ENCODE data around the gene SRGN. TPM values are rescaled to one million over a fixed set of nuclear protein-coding genes. Genes with fewer than 3 reads are reported as not detected.

Gene SRGN
- polyA plus RNA-seq, 1 experiment, result 83.5 TPM

DNA sequence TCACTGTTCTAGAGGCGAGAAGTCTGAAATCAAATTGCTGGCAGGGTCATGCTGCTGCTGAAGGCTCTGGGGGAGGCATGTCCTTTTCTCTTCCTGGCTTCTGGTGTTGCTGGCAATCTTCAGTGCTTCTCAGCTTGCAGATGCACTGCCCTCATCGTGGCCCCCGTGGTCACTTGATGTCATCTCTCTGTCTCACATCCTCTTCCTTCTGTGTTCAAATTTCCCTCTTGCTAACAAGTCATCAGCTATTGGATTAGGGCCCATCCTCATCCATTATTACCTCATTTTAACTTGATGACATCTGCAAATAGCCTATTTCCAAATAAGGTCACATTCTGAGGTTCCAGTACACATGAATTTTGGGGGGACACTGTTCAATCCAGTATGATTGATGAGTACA lies 36.6 kb upstream of the SRGN start:
- CTCF ChIA-PET, result interaction anchor here (1.0 to 2.2 kb wide), 2 partner anchors 8 to 43 kb away, joined by 3 to 4 read pairs; no protein-coding TSS in a partner anchor
- Histone ChIP-seq H3K4me3 (ENCODE audit: low read depth, low read length) (no peak overlapping the region), H3K27me3 (ENCODE audit: control insufficient read depth, insufficient read depth, low read length) (no peaks in the 10 kb centered on the region), H3K36me3 (ENCODE audit: control insufficient read depth, insufficient read depth, low read length) (no peaks in the 10 kb centered on the region)
- TF ChIP-seq, protein P1, sequence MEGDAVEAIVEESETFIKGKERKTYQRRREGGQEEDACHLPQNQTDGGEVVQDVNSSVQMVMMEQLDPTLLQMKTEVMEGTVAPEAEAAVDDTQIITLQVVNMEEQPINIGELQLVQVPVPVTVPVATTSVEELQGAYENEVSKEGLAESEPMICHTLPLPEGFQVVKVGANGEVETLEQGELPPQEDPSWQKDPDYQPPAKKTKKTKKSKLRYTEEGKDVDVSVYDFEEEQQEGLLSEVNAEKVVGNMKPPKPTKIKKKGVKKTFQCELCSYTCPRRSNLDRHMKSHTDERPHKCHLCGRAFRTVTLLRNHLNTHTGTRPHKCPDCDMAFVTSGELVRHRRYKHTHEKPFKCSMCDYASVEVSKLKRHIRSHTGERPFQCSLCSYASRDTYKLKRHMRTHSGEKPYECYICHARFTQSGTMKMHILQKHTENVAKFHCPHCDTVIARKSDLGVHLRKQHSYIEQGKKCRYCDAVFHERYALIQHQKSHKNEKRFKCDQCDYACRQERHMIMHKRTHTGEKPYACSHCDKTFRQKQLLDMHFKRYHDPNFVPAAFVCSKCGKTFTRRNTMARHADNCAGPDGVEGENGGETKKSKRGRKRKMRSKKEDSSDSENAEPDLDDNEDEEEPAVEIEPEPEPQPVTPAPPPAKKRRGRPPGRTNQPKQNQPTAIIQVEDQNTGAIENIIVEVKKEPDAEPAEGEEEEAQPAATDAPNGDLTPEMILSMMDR (IDR thresholded peaks at IDR 0.05; ENCODE audit: insufficient read depth, low read depth, low read length), result no peak
- DNase-seq (ENCODE audit: low read depth), result no peak
- POLR2A ChIA-PET, result no interaction called here

DNA sequence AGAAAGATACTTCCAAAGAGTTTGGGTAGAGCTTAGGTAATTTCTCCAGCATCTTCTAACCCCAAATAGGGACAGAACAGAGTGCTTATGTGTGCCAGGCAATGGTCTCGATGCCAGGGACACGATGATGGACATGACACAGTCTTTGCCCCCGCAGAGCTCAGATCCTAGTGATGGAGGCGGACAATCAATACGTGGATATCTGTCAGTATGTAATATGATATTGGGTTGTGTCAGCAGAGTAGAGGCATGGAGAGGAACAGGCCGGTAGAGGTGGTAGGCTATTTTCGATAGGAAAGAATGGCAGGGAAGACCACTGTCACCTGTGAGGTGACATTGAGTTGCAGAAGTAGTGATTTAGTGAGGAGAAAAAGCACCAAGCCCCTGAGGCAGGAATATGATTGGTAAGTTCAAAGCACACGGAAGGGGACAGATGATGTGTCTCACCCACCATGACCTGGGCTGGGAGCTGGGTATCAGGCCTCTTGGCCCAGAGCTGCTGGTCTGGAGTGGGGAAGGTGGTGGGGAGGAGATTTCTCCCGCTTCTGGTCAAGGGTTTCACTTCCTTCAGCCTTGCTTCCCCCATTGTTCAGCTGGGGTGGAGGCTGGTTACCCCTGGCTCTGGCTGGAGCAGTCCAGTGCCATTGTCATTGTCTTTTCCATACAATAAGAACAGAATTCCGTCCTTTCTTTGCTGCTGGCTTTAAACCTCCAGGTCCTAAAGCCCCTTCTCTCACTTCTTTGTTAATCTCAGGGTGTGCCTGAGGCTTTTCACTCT lies 36.0 kb upstream of the SRGN start:
- H3K27me3 ChIP-seq (ENCODE audit: control insufficient read depth, insufficient read depth, low read length), result no peaks in the 10 kb centered on the region
- no peak overlapping the region for H3K4me3 ChIP-seq (ENCODE audit: low read depth, low read length)
- DNase-seq (ENCODE audit: low read depth), result no peak
- TF ChIP-seq, protein P1 (IDR thresholded peaks at IDR 0.05; ENCODE audit: insufficient read depth, low read depth, low read length), result no peak
- no peaks in the 10 kb centered on the region for H3K36me3 ChIP-seq (ENCODE audit: control insufficient read depth, insufficient read depth, low read length)
- POLR2A ChIA-PET, result no interaction called here
- CTCF ChIA-PET, result interaction anchor here (1.0 kb wide), 1 partner anchor 8 kb away, joined by 3 read pairs; no protein-coding TSS in a partner anchor

GRCh38 chr10:69052736-69053135 lies 35.2 kb upstream of the SRGN start:
- no peaks in the 10 kb centered on the region for H3K27me3 ChIP-seq (ENCODE audit: control insufficient read depth, insufficient read depth, low read length)
- no peaks in the 10 kb centered on the region for H3K36me3 ChIP-seq (ENCODE audit: control insufficient read depth, insufficient read depth, low read length)
- DNase-seq (ENCODE audit: low read depth), result no peak
- ChIA-PET CTCF (no interaction called here), POLR2A (no interaction called here)
- H3K4me3 ChIP-seq (ENCODE audit: low read depth, low read length), result no peak overlapping the region
- TF ChIP-seq, protein P1 (IDR thresholded peaks at IDR 0.05; ENCODE audit: insufficient read depth, low read depth, low read length), result no peak

DNA sequence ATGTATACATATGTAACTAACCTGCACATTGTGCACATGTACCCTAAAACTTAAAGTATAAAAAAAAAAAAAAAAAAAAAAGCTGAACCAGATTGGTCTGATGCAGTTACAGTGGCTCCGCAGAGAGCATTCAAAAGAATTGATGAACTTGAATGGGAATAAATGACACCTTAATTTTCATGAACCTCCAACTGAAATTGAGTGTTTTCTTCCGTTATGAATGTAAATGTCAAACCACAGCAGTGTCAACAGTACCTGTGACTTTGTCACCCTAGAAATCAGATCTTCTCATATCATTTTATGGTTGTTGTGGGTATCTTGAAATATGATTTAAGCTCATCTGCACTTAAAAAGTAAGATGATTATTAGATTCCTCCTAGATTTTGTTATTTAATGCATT lies 32.7 kb upstream of the SRGN start:
- DNase-seq (ENCODE audit: low read depth), result no peak
- H3K4me3 ChIP-seq (ENCODE audit: low read depth, low read length), result no peak overlapping the region
- H3K36me3 ChIP-seq (ENCODE audit: control insufficient read depth, insufficient read depth, low read length), result no peaks in the 10 kb centered on the region
- CTCF ChIA-PET, result interaction anchor here (1.5 kb wide), 1 partner anchor 7 kb away, joined by 5 read pairs; no protein-coding TSS in a partner anchor
- H3K27me3 ChIP-seq (ENCODE audit: control insufficient read depth, insufficient read depth, low read length), result no peaks in the 10 kb centered on the region
- POLR2A ChIA-PET, result no interaction called here
- TF ChIP-seq, protein P1 (IDR thresholded peaks at IDR 0.05; ENCODE audit: insufficient read depth, low read depth, low read length), result no peak

GRCh38 chr10:69056129-69056528 lies 31.8 kb upstream of the SRGN start:
- ChIA-PET POLR2A (no interaction called here), CTCF (interaction anchor here (1.5 kb wide), 1 partner anchor 8 kb away, joined by 5 read pairs; no protein-coding TSS in a partner anchor)
- Histone ChIP-seq H3K36me3 (ENCODE audit: control insufficient read depth, insufficient read depth, low read length) (no peaks in the 10 kb centered on the region), H3K4me3 (ENCODE audit: low read depth, low read length) (no peak overlapping the region), H3K27me3 (ENCODE audit: control insufficient read depth, insufficient read depth, low read length) (no peaks in the 10 kb centered on the region)
- TF ChIP-seq, protein P1 (IDR thresholded peaks at IDR 0.05; ENCODE audit: insufficient read depth, low read depth, low read length), result no peak
- DNase-seq (ENCODE audit: low read depth), result no peak
